Right renal pelvis (tissue), 4 donors: Measurements from ENCODE around the gene IFNA10. TPM values are rescaled to one million over a fixed set of nuclear protein-coding genes. Genes with fewer than 3 reads are reported as not detected.
"Not testable (repeated sequence)": the region's sequence is repeated elsewhere in the genome, so short reads cannot be mapped to it uniquely, and the experiment has no call there.

Source experiments
- DNase-seq, 4 donors: peaks; one replicate each; pipeline ENCODE4 v3.0.0-alpha.2; 2013; ENCODE audit warnings: low read depth in 4 of 4, low spot score in 3 of 4, missing footprints in 1 of 4
- polyA plus RNA-seq, 4 donors: library from polyadenylated mRNA; unstranded; fragments of 120-200 nt; gene quantifications; one replicate each; pipeline ENCODE4 v1.2.1, GENCODE V29; 2013; ENCODE audit not compliant: insufficient read length in 4 of 4

The IFNA10 gene
- polyA plus RNA-seq, 4 donors = not detected

DNA sequence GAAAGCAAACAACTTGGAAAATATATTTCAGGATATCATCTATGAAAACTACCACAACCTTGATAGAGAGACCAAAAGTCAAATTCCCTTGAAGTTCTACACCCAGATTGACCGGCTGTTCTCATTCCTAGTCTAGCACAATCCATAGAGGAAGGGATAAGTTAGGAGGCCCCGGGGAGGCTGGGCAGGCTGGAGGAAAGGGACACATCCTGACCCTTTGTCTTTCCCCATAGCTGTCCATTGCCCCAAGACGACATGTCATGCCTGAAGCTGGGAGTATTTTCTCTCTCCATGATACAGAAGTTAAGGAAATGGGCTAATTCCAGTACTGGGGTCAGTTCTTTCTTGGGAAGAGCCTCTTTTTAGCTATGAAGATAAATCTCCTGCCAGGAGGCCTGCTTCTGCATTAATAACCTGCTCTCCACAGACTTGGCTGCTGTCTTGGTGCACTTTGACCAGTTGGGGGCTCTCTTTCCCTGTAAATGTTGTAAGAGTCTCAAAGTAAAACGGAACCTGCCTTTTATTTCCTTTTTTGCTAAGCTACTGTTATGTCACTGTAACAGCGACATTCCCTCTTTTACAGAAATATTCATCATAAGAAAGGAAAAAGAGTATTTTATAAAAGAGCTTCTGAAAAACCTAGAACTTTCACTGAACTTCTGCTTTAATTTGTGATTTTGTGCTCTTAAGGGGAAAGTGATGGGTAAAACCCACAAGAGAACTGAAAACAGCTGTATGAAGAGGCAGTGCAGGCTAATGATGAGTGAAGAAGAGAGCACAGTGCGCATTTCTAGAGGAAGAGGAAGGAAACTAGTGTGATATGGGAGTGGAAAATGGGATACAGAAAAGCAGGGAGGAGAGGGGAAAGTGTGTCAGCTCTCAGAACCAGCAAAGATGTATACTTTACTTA, 11.8 kb downstream of the IFNA10 start:
- DNase-seq = not testable (repeated sequence)

DNA sequence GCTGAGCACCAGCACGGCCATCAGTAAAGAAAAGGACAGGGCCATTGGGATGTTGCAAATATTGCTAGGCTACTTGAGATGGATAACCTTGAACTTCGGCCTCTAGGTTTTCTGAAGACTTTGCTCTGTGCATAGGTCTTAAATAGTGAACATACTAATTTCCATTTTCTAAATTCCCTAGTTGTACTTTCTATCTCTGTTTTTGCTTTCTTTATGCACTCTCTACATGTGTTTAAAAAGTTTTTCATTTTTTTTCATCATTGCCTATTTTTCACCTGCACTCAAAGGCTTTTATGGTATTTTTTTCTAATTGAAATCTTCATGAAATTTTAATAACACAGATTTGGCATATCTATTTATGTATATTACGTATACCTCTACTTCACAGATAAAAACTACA, 19.5 kb downstream of the IFNA10 start, which contains the start of gene IFNA4:
IFNA4 (minus strand) TSS at position 101 of the 400 bp plus-strand sequence; CDS start at position 45, 56 bp downstream.
- DNase-seq = not testable (repeated sequence)

DNA sequence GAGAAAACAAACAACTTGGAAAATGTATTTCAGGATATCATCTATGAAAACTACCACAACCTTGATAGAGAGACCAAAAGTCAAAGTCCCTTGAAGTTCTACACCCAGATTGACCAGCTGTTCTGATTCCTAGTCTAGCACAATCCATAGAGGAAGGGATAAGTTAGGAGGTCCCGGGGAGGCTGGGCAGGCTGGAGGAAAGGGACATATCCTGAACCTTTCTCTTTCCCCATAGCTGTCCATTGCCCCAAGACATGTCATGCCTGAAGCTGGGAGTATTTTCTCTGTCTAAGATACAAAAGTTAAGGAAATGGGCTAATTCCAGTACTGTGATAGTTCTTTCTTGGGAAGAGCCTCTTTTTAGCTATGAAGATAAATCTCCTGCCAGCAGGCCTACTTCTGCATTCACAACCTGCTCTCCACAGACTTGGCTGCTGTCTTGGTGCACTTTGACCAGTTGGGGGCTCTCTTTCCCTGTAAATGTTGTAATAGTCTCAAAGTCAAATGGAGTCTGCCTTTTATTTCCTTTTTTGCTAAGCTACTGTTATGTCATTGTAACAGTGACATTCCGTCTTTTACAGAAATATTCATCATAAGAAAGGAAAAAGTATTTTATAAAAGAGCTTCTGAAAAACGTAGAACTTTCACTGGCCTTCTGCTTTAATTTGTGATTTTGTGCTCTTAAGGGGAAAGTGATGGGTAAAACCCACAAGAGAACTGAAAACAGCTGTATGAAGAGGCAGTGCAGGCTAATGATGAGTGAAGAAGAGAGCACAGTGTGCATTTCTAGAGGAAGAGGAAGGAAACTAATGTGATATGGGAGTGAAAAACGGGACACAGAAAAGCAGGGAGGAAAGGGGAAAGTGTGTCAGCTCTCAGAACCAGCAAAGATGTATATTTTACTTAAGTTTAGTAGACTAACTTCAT, 23.9 kb downstream of the IFNA10 start:
- DNase-seq = not testable (repeated sequence)

DNA sequence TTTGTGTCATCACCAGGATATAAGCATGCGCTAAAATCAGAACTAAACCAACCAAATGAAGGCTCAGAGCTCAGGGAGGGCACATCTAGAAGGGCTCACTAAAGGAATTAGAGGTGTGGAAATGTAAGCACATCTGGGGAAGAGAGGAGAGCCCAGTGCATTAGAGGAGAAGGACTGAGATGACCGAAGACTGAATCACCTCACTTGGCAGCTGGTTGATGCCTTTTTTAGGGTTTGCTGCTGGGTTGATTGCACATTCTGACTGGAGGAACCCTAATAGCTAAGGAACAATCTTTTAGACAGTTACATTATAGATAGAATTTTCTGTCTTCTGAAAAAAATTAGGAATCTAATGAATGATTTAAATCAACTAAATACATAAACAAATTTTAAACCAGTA, 32.3 kb downstream of the IFNA10 start:
- DNase-seq = no peak

DNA sequence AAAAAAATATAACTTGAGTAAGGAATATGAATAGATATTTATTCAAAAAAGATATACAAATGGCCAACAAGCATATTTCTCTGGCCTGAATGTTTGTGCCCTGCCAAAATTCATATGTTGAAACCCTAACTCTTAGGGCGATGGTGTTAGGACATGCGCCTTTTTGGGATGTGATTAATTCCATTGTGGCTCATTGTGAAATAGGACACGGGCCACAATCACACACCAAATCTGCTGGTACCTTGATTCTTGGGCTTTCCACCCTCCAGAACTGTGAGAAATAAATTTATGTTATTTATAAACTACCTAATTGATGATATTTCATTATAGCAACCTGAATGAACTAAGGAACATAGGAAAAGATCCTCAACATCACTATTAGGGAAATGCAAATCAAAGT, 34.8 kb downstream of the IFNA10 start:
- no peak for DNase-seq

DNA sequence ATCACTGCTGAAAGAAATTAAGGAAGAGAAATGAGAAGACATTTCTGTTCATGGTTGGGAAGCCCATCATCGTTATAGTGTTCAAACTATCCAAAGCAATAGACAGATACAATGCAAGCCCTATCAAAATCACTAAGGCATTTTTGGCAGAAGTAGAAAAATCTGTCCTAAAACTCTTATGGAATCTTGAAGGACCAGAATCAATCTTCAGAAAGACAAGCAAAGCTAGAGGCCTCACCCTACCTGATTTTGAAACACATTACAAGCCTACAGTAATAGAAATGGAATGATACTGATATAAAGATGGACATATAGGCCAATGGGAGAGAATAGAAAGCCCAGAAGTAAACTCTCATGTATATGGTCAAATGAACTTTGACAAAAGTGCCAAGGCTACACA, 35.6 kb downstream of the IFNA10 start:
- DNase-seq = no peak

DNA sequence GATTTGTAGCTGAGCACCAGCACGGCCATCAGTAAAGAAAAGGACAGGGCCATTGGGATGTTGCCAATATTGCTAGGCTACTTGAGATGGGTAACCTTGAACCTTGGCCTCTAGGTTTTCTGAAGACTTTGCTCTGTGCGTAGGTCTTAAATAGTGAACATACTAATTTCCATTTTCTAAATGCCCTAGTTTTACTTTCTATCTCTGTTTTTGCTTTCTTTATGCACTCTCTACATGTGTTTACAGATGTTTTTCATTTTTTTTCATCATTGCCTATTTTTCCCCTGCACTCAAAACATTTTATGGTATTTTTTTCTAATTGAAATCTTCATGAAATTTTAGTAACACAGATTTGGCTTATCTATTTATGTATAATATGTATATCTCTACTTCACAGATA, 40.4 kb downstream of the IFNA10 start, which contains the start of gene IFNA21:
IFNA21 (minus strand) TSS at position 101 of the 400 bp plus-strand sequence; CDS start at position 53, 48 bp downstream.
- not testable (repeated sequence) for DNase-seq

DNA sequence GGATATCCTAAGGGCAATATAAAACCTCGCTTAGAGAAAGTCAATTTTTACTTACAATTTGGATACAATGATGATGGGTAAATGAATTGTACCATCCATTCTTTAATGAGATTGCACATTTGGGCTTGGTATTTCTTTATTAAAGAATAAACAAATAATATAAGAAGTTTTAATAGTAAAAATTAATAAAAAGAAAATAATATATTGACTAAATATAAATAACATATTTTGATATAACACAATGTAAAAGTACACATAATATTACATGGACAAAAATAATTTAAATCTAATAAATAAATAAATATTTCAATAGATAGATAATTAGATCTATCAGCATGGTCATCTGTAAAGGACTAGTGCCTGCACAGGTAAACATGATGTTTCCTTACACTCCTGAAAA, 41.4 kb downstream of the IFNA10 start:
- DNase-seq = no peak

DNA sequence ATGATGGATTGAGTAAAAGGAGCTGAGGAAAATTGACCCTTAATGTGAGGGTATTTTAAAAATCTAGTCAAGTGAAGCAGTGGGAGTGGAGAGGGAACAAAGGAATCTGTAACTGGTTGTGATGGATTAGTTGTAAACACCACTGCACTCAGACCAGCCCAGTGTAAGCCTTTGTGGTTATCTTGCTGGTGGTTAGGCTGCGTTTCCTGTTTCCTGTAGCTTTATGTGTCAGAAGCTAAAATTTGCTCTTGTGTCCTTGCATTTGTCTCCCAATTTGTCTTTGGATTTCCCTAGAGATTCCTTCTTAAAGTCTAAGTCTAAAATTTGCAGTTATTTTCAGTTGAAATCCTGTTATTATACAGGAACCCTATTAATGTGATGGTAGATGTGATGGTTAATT, 46.8 kb downstream of the IFNA10 start:
- no peak for DNase-seq

Other genes with a start within 250 kb of the IFNA10 start
- 1 to 10 TPM; 2.8 to 3.7 (median 3.4) TPM for gene HACD4, start 175.5 kb downstream of the IFNA10 start, polyA plus RNA-seq
- not detected for gene IFNB1, start 129.2 kb downstream of the IFNA10 start, polyA plus RNA-seq
- gene IFNW1, start 65.3 kb downstream of the IFNA10 start, polyA plus RNA-seq = not detected
- not detected for gene IFNA21, start 40.5 kb downstream of the IFNA10 start, polyA plus RNA-seq
- under 1 TPM in 1 of 4 donors, not detected in 3; 0.21 TPM for gene IFNA4, start 19.6 kb downstream of the IFNA10 start, polyA plus RNA-seq
- not detected for gene IFNA7, start 4.9 kb downstream of the IFNA10 start, polyA plus RNA-seq
- not detected for gene IFNA16, start 10.2 kb upstream of the IFNA10 start, polyA plus RNA-seq
- not detected for gene IFNA17, start 21.1 kb upstream of the IFNA10 start, polyA plus RNA-seq
- gene IFNA14, start 32.9 kb upstream of the IFNA10 start, polyA plus RNA-seq = not detected
- gene IFNA5, start 98.2 kb upstream of the IFNA10 start, polyA plus RNA-seq = not detected
- gene KLHL9, start 128.3 kb upstream of the IFNA10 start, polyA plus RNA-seq = 10 to 100 TPM; 46.5 to 59.0 (median 57.0) TPM
- not detected for gene IFNA6, start 143.7 kb upstream of the IFNA10 start, polyA plus RNA-seq
- not detected for gene IFNA13, start 160.9 kb upstream of the IFNA10 start, polyA plus RNA-seq
- not detected for gene IFNA2, start 178.3 kb upstream of the IFNA10 start, polyA plus RNA-seq
- not detected for gene IFNA8, start 202.0 kb upstream of the IFNA10 start, polyA plus RNA-seq
- gene IFNA1, start 233.3 kb upstream of the IFNA10 start, polyA plus RNA-seq = not detected